ENCODE results near the gene TBC1D5.
A peak's percentile ranks its signal among the peaks of the same experiment; 100 is the strongest.
"Not testable (repeated sequence)": the region's sequence is repeated elsewhere in the genome, so short reads cannot be mapped to it uniquely, and the experiment has no call there.

The TBC1D5 gene

DNA sequence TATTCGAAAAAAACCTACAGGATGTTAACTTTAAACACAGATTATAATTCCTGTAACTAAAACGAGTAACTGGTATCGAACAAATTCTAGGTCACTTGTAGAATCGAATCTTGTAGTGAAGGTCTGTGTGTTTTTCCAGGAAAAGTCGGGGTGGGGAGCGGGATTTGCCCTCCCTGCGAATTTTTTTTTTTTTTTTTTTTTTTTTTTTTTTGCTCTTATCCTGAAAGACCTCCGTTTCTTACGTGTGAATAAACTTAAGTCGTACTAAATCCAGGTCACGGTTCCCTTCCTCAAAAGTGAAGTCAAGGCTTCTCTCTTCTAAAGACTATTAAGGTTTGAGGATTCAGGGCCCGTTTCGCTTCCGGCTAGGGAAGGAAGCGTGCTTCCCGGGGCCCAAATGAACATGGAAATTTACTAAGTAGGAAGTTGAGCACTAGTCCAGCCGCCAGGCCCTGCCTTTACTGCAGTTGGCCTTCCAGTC lies 770 bp downstream of the TBC1D5 start:
- no peak for DNase-seq
- H3K4me1 Mint-ChIP-seq (ENCODE audit: low read depth): peaks cover 47% of the 10 kb centered on the region
- peaks cover 20% of the 10 kb centered on the region for H3K36me3 Mint-ChIP-seq (ENCODE audit: low read depth)

DNA sequence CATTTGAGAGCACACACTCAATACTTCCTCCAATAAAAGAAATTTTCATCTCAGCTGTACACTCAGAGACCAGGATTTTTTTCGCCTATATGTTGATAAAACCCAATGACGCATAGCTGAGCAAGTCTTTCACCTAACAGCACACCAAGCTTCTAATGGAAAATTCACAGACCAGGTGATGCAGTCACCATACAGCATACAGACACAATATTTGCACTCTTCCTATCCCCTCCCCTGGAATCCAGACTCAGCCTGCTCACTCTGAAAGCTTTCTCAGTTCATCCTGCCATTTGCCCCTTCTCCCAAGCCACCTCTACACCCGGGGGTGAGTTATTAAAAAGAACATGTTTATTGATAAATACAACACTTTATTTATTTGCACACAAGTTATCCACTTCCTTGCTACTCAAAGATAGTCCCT lies 1.7 kb downstream of the TBC1D5 start:
- no peaks in the 10 kb centered on the region for H3K9me3 Mint-ChIP-seq
- H3K27me3 Mint-ChIP-seq: no peaks in the 10 kb centered on the region
- H3K27ac Mint-ChIP-seq: peak overlapping the region; percentile 96
- H3K4me1 Mint-ChIP-seq (ENCODE audit: low read depth): peaks cover 49% of the 10 kb centered on the region
- H3K36me3 Mint-ChIP-seq (ENCODE audit: low read depth): peaks cover 24% of the 10 kb centered on the region
- peak overlapping the region; percentile 95 for H3K4me3 Mint-ChIP-seq
- no peak for DNase-seq

More for the DNA sequence above, 770 bp downstream of the TBC1D5 start:
- Mint-ChIP-seq H3K9me3 (no peaks in the 10 kb centered on the region), H3K4me3 (peak overlapping the region; percentile 95), H3K27ac (peak overlapping the region; percentile 96), H3K27me3 (no peaks in the 10 kb centered on the region)

DNA sequence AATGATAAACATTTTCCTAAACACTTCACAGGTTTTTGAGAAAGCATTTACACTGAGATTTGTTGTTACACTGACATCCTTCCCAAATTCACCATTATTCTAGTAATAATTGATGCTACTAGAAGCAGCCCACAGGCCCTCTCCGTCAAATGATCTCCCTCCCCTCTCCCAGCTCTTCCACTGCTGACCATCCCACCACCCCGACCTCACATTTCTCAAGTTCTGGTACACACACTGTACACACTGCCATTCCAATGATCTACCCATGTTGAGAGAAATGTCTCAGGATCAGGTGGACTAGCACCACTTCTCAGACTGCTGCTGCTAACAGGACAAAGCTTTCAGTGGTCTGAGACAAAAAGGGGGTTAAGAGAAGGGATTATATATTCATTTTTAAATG lies 3.5 kb downstream of the TBC1D5 start:
- Mint-ChIP-seq H3K4me1 (ENCODE audit: low read depth) (peaks cover 53% of the 10 kb centered on the region), H3K4me3 (no peak overlapping the region), H3K27ac (no peak overlapping the region), H3K36me3 (ENCODE audit: low read depth) (peaks cover 31% of the 10 kb centered on the region), H3K27me3 (no peaks in the 10 kb centered on the region), H3K9me3 (no peaks in the 10 kb centered on the region)
- no peak for DNase-seq

DNA sequence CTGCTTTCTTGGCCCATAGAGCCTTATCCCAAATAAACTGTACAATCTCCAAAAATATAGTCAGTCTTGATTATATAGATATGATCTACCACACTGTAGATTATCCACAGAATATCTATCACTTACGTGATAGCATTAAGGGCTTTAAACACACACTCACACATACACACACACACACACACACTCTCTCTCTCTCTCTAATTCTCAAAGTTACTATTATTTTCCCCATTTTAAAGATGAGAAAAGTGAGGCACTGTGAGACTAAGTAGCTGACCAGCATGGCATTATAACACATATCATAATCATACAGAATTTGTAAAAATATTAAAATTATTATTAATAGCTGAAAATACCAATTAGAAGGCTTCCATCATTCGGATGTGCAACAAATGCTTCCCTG lies 4.2 kb downstream of the TBC1D5 start:
- no peaks in the 10 kb centered on the region for H3K9me3 Mint-ChIP-seq
- no peak overlapping the region for H3K27ac Mint-ChIP-seq
- H3K36me3 Mint-ChIP-seq (ENCODE audit: low read depth): peaks cover 33% of the 10 kb centered on the region
- H3K4me1 Mint-ChIP-seq (ENCODE audit: low read depth): peaks cover 50% of the 10 kb centered on the region
- DNase-seq: no peak
- H3K27me3 Mint-ChIP-seq: no peaks in the 10 kb centered on the region
- H3K4me3 Mint-ChIP-seq: no peak overlapping the region

DNA sequence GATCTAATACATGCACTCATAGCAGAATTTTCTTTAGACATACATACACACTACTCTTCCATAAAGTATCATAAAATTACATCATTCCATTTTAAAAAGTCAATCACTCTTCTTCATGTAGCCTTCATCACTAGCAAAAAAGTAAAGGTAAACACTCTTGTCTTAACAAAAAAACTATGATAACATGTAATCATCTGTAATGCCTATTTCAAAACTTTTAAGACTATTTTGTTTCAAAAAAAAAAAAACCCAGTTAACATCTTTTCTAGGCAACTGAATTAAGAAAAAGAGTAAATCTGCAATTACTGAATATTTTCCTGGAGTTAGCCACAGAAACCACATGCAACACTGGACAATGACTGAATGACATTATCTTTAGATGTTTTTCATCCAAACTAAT lies 4.8 kb downstream of the TBC1D5 start:
- H3K4me3 Mint-ChIP-seq: no peak overlapping the region
- peaks cover 38% of the 10 kb centered on the region for H3K36me3 Mint-ChIP-seq (ENCODE audit: low read depth)
- H3K4me1 Mint-ChIP-seq (ENCODE audit: low read depth): peaks cover 53% of the 10 kb centered on the region
- no peaks in the 10 kb centered on the region for H3K9me3 Mint-ChIP-seq
- no peaks in the 10 kb centered on the region for H3K27me3 Mint-ChIP-seq
- no peak for DNase-seq
- no peak overlapping the region for H3K27ac Mint-ChIP-seq

DNA sequence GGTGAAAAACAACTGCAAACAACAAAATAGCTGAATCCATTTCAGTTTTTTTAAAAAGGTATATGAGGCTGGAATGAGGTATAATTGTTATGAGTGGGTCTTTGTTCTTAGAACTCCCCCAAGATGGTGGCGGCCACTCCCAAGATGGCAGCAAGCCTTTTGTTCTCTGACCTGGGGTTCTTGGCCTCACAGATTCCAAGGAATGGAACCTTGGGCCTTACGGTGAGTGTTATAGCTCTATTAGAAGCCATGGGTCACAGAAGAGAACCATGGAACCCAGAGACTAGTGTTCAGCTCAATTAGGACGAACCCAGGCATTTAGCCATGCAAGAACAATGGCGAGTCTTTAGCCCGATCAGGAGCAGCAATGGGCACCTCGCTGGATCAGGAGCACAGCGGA lies 7.1 kb downstream of the TBC1D5 start:
- H3K27ac Mint-ChIP-seq, H3K27me3 Mint-ChIP-seq, DNase-seq, H3K9me3 Mint-ChIP-seq, H3K4me3 Mint-ChIP-seq: not testable (repeated sequence)
- Mint-ChIP-seq H3K36me3 (ENCODE audit: low read depth) (peaks cover 32% of the 10 kb centered on the region), H3K4me1 (ENCODE audit: low read depth) (peaks cover 49% of the 10 kb centered on the region)

DNA sequence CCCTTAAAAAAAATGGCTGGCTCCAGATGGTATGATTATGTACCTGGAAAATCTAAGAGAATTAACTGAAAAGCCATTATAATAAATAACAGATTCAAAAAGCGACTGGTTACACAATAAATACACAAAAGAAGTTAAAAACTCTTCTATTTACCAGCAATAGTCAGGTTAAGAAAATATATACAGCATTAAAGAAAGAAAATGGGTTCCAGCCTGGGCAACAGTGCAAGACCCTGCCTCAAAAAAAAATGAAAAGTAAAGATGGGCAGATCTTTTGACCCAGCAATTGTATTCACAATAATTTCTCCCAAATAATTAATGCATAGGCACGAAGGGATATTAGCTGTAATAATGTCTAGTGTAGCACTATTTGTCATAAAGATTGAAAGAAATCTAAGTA lies 8.7 kb downstream of the TBC1D5 start:
- H3K4me3 Mint-ChIP-seq: no peak overlapping the region
- no peaks in the 10 kb centered on the region for H3K9me3 Mint-ChIP-seq
- H3K36me3 Mint-ChIP-seq (ENCODE audit: low read depth): peaks cover 35% of the 10 kb centered on the region
- no peaks in the 10 kb centered on the region for H3K27me3 Mint-ChIP-seq
- no peak for DNase-seq
- H3K4me1 Mint-ChIP-seq (ENCODE audit: low read depth): peaks cover 40% of the 10 kb centered on the region
- no peak overlapping the region for H3K27ac Mint-ChIP-seq

DNA sequence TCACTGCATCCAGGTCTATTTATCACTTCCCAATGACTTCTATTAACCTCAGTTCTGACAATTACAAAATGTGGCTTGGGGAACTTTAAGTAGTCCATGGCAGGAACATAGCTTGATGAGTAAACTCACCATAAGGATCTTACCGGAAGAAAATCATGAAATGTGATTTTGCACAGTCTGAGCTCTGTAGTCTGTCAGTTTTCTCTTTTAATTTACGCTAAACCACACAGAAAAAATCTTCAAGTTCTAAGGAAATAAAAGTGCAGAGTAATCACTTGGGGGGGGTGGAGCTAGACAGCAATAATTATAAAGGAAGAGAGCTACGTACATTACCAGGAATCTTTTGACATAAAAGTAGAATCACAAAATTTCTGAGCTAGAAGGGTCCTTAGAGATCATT lies 9.2 kb downstream of the TBC1D5 start:
- H3K27ac Mint-ChIP-seq: no peak overlapping the region
- peaks cover 38% of the 10 kb centered on the region for H3K36me3 Mint-ChIP-seq (ENCODE audit: low read depth)
- H3K4me3 Mint-ChIP-seq: no peak overlapping the region
- DNase-seq: no peak
- no peaks in the 10 kb centered on the region for H3K9me3 Mint-ChIP-seq
- no peaks in the 10 kb centered on the region for H3K27me3 Mint-ChIP-seq
- peaks cover 37% of the 10 kb centered on the region for H3K4me1 Mint-ChIP-seq (ENCODE audit: low read depth)

DNA sequence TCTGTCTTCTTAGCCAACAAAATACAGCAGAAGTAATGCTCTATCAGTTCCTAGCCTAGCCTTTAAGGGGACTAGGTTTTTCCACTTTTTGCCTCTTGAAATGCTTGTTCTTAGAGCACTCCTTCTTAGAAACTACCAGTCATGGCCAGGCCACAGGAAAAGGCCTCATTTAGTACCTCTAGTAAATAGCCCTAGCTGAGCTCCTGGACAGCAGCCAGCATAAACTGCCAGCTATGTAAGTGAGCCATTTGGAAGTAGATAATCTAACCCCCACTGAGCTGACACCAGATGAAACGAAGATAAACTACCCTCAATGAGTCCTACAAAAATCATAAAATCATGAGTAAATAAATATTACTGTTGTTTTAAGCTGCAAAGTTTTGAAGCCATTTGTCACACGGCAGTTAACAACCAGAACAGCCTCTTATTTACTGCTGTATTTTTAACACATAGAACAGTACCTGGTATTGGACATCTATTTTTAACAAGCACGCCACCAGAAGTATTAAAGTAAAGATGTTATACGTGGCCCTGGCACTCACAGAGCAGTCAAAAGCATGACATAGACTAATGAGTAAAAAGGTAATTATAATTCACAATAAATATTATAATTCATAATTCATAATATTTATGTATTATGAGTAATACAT lies 12.0 kb downstream of the TBC1D5 start:
- DNase-seq: no peak
- no peaks in the 10 kb centered on the region for H3K27me3 Mint-ChIP-seq
- no peak overlapping the region for H3K27ac Mint-ChIP-seq
- H3K4me1 Mint-ChIP-seq (ENCODE audit: low read depth): peaks cover 21% of the 10 kb centered on the region
- peaks cover 58% of the 10 kb centered on the region for H3K36me3 Mint-ChIP-seq (ENCODE audit: low read depth)
- H3K9me3 Mint-ChIP-seq: no peaks in the 10 kb centered on the region
- H3K4me3 Mint-ChIP-seq: no peak overlapping the region

DNA sequence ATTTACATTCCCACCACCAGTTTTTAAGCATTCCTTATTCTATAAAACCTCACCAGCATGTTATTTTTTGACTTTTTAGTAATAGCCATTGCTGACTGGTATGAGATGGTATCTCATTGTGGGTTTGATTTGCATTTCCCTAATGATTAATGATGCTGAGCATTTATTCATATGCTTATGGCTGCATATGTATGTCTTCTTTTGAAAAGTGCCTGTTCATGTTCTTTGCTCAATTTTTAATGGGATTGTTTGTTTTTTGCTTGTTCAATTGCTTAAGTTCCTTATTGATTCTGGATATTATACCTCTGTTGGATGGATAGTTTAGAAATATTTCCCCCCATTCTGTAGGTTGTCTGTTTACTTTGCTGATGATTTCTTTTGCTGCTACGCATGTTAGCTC lies 16.1 kb downstream of the TBC1D5 start:
- Mint-ChIP-seq H3K4me3 (no peak overlapping the region), H3K27me3 (no peaks in the 10 kb centered on the region), H3K4me1 (ENCODE audit: low read depth) (peaks cover 8% of the 10 kb centered on the region), H3K9me3 (no peaks in the 10 kb centered on the region), H3K36me3 (ENCODE audit: low read depth) (peaks cover 53% of the 10 kb centered on the region), H3K27ac (no peak overlapping the region)
- no peak for DNase-seq

DNA sequence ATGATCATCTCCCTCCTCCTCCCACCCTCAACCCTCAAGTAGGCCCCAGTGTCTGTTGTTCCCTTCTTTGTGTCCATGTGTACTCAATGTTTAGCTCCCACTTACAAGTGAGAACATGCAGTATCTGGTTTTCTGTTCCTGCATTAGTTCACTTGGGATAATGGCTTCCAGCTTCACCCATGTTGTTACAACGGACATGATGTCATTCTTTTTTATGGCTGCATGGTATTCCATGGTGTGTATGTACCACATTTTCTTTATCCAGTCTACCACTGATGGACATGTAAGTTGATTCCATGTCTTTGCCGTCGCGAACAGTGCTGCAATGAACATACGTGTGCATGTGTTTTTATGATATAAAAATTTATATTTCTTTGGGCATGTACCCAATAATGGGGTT lies 16.6 kb downstream of the TBC1D5 start:
- peaks cover 51% of the 10 kb centered on the region for H3K36me3 Mint-ChIP-seq (ENCODE audit: low read depth)

DNA sequence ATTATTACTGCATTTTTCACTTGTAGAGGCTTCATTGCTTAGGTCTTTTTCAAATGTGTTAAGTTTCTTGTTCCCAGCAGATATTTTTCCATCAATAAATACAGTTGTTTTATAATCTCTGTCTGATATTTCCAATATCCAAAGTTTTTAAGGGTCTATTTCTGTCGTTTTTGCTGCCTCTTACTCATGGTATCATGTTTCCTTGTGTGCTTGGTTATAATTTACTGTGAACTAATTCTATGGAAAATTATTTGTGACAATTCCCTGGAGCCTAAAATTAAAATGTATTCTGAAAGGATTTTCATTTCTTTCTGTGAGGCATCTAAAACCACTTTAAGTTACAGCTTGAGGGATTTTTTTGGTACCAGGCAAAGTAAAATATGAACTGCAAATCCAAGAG lies 17.5 kb downstream of the TBC1D5 start:
- peaks cover 2% of the 10 kb centered on the region for H3K4me1 Mint-ChIP-seq (ENCODE audit: low read depth)
- no peak overlapping the region for H3K27ac Mint-ChIP-seq
- no peaks in the 10 kb centered on the region for H3K9me3 Mint-ChIP-seq
- no peak overlapping the region for H3K4me3 Mint-ChIP-seq
- H3K36me3 Mint-ChIP-seq (ENCODE audit: low read depth): peaks cover 46% of the 10 kb centered on the region
- DNase-seq: no peak
- H3K27me3 Mint-ChIP-seq: no peaks in the 10 kb centered on the region

More for the DNA sequence above, 16.6 kb downstream of the TBC1D5 start:
- H3K27me3 Mint-ChIP-seq; H3K4me3 Mint-ChIP-seq; DNase-seq; H3K9me3 Mint-ChIP-seq; H3K4me1 Mint-ChIP-seq (ENCODE audit: low read depth); H3K27ac Mint-ChIP-seq: not testable (repeated sequence)

DNA sequence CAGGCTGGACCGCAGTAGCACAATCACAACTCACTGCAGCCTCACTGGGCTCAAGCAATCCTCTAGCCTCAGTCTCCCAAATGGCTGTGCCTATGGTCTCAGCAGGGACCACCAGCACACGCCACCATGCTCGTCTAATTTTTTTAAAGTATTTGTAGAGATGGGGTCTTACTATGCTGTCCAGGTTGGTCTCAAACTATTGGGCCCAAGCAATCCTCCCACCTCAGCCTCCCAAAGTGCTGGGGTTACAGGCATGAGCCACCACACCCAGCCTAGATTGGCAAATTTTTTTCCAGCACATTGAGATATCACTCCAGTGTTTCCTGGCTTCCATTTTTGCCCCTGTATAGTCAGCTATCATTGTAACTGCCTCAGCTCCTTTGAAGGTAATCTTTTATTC lies 18.3 kb downstream of the TBC1D5 start:
- Mint-ChIP-seq H3K9me3 (no peaks in the 10 kb centered on the region), H3K36me3 (ENCODE audit: low read depth) (peaks cover 45% of the 10 kb centered on the region), H3K4me1 (ENCODE audit: low read depth) (peaks cover 2% of the 10 kb centered on the region), H3K4me3 (no peak overlapping the region), H3K27ac (no peak overlapping the region), H3K27me3 (no peaks in the 10 kb centered on the region)
- DNase-seq: no peak

DNA sequence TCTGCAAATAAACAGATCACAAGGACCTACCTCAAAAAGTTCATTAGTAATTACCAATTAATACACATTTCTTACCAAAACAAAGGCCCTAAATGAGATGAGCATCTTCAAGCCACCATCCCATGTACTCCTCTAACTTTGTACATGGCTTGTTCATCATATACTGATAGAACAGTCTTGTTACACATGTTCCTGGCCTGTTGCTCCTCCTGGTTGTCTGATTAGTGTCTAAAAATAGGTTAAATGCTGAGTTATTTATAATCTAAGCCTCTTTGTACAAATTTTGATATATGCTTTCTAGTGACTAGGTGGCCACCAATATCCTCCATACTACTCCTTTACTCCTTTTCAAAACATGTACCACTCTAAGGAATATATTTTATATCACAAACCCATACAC lies 25.0 kb downstream of the TBC1D5 start:
- no peaks in the 10 kb centered on the region for H3K27me3 Mint-ChIP-seq
- H3K4me3 Mint-ChIP-seq: no peak overlapping the region
- peaks cover 55% of the 10 kb centered on the region for H3K36me3 Mint-ChIP-seq (ENCODE audit: low read depth)
- peaks cover 3% of the 10 kb centered on the region for H3K4me1 Mint-ChIP-seq (ENCODE audit: low read depth)
- no peak overlapping the region for H3K27ac Mint-ChIP-seq
- H3K9me3 Mint-ChIP-seq: peaks cover 15% of the 10 kb centered on the region
- no peak for DNase-seq

DNA sequence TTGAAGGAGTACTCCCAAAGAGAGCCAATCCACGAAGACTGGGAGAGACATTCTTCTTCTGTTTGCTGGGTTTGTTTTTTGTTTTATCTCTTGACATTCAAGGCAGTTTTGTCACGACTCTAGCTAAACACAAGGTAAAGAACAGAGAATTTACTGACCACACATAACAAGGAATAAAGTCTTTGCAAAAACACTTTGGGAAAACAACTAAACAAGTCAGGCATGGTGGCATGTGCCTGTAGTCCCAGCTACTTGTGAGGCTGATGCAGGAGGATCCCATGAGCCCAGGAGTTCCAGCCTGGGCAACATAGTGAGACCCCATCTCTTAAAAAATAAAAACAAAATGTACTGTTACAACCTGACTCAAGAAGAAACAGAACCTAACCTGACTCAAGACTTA lies 28.0 kb downstream of the TBC1D5 start:
- Mint-ChIP-seq H3K27ac (no peak overlapping the region), H3K36me3 (ENCODE audit: low read depth) (peaks cover 56% of the 10 kb centered on the region), H3K4me1 (ENCODE audit: low read depth) (peaks cover 2% of the 10 kb centered on the region), H3K9me3 (peaks cover 15% of the 10 kb centered on the region), H3K27me3 (no peaks in the 10 kb centered on the region), H3K4me3 (no peak overlapping the region)
- no peak for DNase-seq
